Islet precursor cell (in vitro differentiated cells): Measurements from ENCODE around the gene IGSF10.

Experiments
- DNase-seq: peaks from one replicate; pipeline ENCODE4 v3.0.0-alpha.2; 2018

IGSF10 gene

DNA sequence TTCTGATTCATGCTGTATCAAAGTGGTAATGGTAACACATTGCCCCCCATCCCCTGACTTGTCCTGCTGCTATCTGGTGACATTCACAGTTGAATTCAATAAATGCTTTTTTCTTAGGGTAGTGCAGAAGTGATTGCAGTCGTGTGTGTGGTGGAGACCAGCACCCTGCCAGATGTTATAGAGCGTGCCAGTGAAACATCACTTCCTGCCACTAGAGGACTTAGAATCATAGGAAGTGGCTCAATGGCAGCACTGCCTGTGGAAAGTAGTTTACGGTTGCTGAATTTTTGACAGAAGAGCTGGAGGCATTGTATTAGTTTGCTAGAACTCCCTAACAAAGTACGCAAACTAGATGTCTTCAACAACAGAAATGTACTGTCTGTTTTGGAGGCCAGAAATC, 38.9 kb downstream of the IGSF10 start:
- DNase-seq: no peak

DNA sequence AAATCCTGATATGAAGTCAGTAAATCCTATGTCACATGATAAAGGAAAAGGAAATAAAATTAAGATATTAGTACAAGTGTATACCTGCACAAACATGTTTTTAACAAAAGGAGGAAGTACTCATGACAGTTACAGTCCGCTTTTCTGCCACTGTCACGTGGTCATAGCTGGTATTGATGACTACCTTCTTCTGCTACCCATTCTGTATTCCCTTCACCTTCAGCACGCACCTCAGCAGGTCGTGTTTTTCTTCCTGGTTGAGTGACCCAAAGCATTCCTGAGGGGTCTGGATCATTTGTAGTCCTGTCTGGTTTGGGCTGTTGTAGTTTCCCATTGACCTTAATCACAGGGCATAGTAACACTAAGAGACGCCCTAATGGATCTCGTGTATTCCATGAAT, 41.1 kb downstream of the IGSF10 start:
- DNase-seq: no peak

- no peak for DNase-seq
Measured at GRCh38 chr3:151415289-151415688, 45.6 kb downstream of the IGSF10 start.

DNA sequence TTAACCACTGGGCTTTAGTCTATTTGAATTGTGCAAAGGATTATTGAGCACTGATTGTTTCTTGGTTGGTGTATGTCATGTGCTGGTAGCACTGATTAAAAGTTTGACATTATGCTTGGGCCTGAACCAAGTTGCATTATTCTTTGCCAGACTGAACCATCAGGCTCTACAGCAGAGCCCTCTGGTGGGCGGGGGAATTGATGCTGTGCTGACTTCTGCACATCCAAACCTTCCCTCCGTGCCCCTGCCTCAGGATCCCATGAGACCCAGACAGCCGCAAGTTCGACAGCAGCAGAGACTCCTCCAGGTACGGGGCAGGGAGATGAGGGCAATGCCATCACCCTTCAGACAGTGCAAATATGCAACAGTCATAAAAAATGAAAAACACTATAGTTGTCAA, 47.9 kb downstream of the IGSF10 start:
- no peak for DNase-seq
